Right lobe of liver (tissue), 4 donors: Measurements from ENCODE around the gene CDA.

Source experiments
- POLR2A ChIP-seq: fragments of 450-650 bp; IDR thresholded peaks from one replicate; pipeline ENCODE4 v1.6.1; 2017; ENCODE audit warnings: antibody characterized with exemption, mild to moderate bottlenecking
- TF ChIP-seq, protein P1 (sequence below), 4 donors: fragments of 200-600 bp in 3 of 4; fragments of 450-650 bp in 1 of 4; IDR thresholded peaks; one replicate each; pipeline versions ENCODE4 v1.5.1 to v1.8.0; 2016 to 2022; ENCODE audit warnings: antibody characterized with exemption in 4 of 4, mild to moderate bottlenecking in 2 of 4
- donor health status: DM: no; HTN: no; CAD: no.
- donor health status: DM: no; HTN: no; CAD: no.
- donor health status: DM: no; HTN: yes; CAD: no.

DNA sequence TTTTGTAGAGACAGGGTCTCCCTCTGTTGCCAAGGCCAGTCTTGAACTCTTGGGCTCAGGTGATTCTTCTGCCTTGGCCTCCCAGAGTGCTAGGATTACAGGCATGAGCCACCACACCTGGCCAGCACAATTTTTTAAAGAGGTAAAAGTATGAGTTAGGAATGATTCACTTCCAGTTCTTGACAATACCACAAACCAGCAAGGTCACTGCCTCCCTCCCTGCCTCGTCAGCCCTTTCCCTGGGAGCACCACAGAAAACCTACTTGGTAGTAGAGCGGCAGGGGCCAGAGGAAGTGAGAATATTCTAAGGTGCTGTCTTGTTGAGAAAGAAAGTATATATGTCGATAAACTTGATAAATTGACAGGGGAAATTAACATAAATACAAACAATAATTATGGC is 10.8 kb upstream of the CDA start:
- TF ChIP-seq POLR2A: no peak
- TF ChIP-seq, protein P1, sequence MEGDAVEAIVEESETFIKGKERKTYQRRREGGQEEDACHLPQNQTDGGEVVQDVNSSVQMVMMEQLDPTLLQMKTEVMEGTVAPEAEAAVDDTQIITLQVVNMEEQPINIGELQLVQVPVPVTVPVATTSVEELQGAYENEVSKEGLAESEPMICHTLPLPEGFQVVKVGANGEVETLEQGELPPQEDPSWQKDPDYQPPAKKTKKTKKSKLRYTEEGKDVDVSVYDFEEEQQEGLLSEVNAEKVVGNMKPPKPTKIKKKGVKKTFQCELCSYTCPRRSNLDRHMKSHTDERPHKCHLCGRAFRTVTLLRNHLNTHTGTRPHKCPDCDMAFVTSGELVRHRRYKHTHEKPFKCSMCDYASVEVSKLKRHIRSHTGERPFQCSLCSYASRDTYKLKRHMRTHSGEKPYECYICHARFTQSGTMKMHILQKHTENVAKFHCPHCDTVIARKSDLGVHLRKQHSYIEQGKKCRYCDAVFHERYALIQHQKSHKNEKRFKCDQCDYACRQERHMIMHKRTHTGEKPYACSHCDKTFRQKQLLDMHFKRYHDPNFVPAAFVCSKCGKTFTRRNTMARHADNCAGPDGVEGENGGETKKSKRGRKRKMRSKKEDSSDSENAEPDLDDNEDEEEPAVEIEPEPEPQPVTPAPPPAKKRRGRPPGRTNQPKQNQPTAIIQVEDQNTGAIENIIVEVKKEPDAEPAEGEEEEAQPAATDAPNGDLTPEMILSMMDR (IDR thresholded peaks at IDR 0.05): no peak
